Mesothelial cell of epicardium (in vitro differentiated cells): ENCODE measurements around the gene GDPD5. TPM values are rescaled to one million over a fixed set of nuclear protein-coding genes. Genes with fewer than 3 reads are reported as not detected.

ENCODE experiments used
- DNase-seq, 2 experiments: peaks; one replicate each; pipeline ENCODE4 v3.0.0; 2021; ENCODE audit warnings: low spot score in 2 of 2; ENCODE audit not compliant: unreplicated experiment in 2 of 2
- H3K27ac Mint-ChIP-seq: 2 replicates; pipeline ENCODE4 v1.8.0; 2021; ENCODE audit warnings: mixed read lengths
- H3K27me3 Mint-ChIP-seq: 2 replicates; pipeline ENCODE4 v1.8.0; 2021; ENCODE audit warnings: low read depth, mixed read lengths
- H3K36me3 Mint-ChIP-seq: 2 replicates; pipeline ENCODE4 v1.8.0; 2021; ENCODE audit warnings: mixed read lengths
- H3K4me1 Mint-ChIP-seq: 2 replicates; pipeline ENCODE4 v1.8.0; 2021; ENCODE audit warnings: mixed read lengths
- H3K4me3 Mint-ChIP-seq: 2 replicates; pipeline ENCODE4 v1.8.0; 2021; ENCODE audit warnings: mild to moderate bottlenecking, moderate library complexity, mixed read lengths
- H3K9me3 Mint-ChIP-seq: 2 replicates; pipeline ENCODE4 v1.8.0; 2021; ENCODE audit warnings: mixed read lengths
- total RNA-seq: library from RNA; stranded (reverse); gene quantifications from 3 replicates; pipeline ENCODE4 v1.2.1, GENCODE V29; 2021
- TF ChIP-seq, protein P1 (sequence below): fragments of 200-600 bp; sonication (generic); IDR thresholded peaks from one replicate; pipeline ENCODE4 v1.5.0; 2021; ENCODE audit warnings: antibody characterized with exemption; ENCODE audit not compliant: unreplicated experiment

Gene GDPD5
- total RNA-seq, 1 donor from 2014 or later = 8.1 TPM

DNA sequence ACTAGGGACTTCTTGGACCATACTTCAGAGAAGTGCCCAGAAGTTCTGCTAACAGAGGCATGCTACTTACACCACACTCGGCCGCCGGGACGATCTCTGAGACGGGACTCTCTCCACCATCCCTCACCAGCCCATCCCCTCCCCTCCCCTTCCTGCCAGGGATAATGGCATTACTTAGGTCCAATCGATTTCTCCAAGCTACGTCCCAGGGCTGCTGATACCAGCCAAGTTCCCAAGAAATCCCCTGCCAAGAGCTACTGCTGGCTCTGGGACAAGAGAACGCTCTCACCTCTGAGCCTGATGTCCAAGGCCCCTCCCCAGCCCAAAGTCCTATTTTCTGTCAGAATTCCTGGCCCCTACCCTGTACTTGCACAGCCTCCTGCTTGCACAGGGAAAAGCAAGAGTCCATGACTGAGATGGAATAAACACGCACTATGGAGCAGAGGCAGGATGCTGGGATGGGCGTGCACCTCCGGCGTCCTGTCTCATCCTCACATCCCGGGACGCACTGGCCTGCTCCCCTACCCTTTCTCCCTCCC is 42.7 kb downstream of the GDPD5 start:
- Mint-ChIP-seq H3K27ac (no peak overlapping the region), H3K9me3 (no peaks in the 10 kb centered on the region), H3K4me1 (peaks cover 13% of the 10 kb centered on the region), H3K27me3 (no peaks in the 10 kb centered on the region), H3K36me3 (no peaks in the 10 kb centered on the region), H3K4me3 (no peak overlapping the region)
- DNase-seq = no peak
- TF ChIP-seq, protein P1, sequence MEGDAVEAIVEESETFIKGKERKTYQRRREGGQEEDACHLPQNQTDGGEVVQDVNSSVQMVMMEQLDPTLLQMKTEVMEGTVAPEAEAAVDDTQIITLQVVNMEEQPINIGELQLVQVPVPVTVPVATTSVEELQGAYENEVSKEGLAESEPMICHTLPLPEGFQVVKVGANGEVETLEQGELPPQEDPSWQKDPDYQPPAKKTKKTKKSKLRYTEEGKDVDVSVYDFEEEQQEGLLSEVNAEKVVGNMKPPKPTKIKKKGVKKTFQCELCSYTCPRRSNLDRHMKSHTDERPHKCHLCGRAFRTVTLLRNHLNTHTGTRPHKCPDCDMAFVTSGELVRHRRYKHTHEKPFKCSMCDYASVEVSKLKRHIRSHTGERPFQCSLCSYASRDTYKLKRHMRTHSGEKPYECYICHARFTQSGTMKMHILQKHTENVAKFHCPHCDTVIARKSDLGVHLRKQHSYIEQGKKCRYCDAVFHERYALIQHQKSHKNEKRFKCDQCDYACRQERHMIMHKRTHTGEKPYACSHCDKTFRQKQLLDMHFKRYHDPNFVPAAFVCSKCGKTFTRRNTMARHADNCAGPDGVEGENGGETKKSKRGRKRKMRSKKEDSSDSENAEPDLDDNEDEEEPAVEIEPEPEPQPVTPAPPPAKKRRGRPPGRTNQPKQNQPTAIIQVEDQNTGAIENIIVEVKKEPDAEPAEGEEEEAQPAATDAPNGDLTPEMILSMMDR = no peak

DNA sequence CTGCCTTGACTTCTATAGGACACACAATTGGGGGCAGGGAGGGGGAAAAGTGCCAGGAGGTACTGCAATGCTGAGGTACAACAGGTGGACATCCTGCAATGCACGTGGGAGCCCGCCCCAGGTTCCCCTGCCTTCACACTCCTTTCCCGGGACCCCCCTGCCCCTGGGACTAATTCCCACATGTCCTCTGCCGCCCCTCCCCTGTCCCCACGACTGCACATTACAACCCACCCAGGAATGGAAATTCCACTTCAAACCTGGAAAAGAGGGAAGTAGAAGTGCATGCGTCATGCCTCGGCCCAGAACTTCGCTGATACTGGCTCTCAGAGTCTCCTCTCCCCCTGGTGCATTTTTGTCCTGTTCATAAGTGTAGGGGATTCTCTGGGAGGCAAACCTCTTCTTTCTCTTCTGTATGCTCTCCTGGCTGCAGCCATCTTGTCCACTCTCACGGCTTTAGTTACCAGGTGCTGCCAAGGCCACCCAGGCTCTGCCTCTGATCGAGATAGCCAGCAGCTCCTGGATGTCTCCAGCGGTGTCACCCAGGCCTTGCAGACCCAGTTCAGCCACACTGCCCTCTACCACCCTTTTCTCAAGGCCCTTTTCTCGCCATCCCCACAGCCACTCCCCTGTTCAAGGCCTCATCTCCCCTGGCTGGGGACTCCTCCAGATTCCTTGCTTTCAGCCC is 43.7 kb downstream of the GDPD5 start:
- no peak overlapping the region for H3K27ac Mint-ChIP-seq
- no peak for DNase-seq
- no peaks in the 10 kb centered on the region for H3K9me3 Mint-ChIP-seq
- no peaks in the 10 kb centered on the region for H3K36me3 Mint-ChIP-seq
- TF ChIP-seq, protein P1 = no peak
- H3K4me3 Mint-ChIP-seq = no peak overlapping the region
- no peaks in the 10 kb centered on the region for H3K27me3 Mint-ChIP-seq
- H3K4me1 Mint-ChIP-seq = peaks cover 6% of the 10 kb centered on the region

DNA sequence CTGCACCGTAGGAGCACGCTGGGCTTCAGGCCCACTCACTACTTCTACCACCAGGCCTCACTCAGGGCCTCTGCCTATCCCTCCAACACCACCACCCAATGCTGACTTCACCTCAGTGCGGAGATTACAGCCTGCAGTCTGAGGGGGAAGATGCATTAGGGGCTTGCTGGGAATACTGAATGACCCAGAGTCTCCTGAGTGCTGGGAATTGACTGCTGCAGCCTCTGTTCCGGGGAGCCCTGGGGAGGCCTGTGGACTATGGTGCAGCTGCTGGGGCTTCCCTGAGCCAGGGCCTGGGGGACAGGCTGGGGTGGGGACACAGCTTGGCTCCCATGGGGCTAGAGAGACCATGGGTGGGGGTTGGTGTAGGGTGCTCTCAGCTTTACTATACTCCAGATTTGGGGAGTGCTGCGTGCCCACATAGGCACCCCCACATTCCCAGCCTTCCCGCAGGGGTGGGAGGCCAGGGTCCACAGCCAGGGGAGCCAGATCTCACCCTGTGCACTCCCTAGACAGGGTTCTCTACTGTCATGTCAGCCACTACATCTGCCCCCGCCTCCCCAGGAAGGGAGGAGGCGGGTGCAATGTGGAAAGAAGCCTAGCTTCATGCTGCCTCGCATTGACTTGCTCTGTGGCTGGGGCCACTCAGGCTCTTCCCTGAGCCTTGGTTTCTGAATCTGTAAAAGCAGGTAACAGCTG is 44.4 kb downstream of the GDPD5 start:
- no peaks in the 10 kb centered on the region for H3K36me3 Mint-ChIP-seq
- no peaks in the 10 kb centered on the region for H3K27me3 Mint-ChIP-seq
- H3K4me3 Mint-ChIP-seq = no peak overlapping the region
- TF ChIP-seq, protein P1 = no peak
- no peak overlapping the region for H3K27ac Mint-ChIP-seq
- no peak for DNase-seq
- H3K4me1 Mint-ChIP-seq = peaks cover 10% of the 10 kb centered on the region
- H3K9me3 Mint-ChIP-seq = no peaks in the 10 kb centered on the region

DNA sequence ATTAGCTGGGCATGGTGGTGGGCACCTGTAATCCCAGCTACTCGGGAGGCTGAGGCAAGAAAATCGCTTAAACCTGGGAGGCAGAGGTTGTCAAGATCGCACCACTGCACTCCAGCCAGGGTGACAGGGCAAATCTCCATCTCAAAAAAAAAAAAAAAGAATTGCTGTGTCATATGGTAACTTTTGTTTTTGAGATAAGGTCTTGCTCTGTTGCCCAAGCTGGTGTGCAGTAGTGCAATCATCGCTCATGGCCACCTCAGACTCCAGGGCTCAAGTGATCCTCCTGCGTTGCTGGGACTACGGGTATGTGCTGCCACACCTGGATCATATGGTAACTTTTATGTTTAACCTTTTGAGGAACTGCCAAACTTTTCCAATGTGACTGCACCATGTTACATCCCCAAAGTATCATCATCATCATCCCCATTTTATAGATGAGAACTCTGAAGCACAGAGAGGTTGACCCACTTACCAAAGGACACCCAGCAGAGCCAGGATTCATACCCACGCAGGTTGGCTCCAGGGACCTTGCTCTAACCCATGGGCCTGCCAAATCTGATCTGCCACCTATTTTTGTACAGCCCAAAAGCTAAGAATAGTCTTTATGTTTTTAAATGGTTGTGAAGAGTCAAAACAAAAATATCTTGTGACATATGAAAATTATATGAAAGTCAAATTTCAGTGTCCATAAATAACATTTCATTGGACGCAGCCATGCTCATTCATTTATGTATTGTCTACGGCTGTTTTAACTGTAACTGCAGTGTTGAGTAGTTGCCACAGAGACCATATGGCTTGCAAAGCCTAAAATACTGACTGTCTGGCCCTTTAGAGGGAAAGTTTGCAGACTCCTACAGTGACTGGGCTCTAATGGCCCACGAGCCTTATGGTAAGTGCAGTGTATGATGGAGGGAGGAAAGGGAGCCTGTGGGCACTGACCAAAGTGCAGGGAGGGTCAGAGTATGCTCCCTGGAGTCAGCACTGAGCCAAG is 45.3 kb downstream of the GDPD5 start:
- TF ChIP-seq, protein P1 = no peak
- Mint-ChIP-seq H3K27me3 (no peaks in the 10 kb centered on the region), H3K36me3 (no peaks in the 10 kb centered on the region), H3K9me3 (no peaks in the 10 kb centered on the region), H3K4me1 (peaks cover 17% of the 10 kb centered on the region), H3K4me3 (no peak overlapping the region), H3K27ac (no peak overlapping the region)
- DNase-seq = no peak

DNA sequence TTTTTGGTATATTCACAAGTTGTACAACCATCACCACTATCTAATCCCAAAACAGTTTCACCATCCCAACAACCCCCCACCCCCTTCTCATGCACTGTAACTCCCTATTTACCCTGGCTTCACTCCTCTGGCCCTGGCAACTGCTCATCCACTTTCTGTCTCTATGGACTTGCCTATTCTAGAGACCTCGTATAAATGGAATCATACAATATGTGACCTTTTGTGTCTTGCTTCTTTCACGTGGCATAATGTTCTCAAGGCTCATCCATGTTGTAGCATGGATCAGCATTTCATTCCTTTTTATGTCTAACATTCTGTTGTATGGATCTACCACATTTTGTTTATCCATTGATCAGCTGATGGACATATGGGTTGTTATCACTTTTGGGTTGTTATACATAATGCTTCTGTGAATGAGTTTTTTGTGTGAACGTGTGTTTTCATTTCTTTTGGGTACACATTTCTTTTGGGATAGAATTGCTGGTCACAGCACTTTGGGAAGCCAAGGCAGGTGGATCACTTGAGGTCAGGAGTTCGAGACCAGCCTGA is 46.1 kb downstream of the GDPD5 start:
- H3K27ac Mint-ChIP-seq = no peak overlapping the region
- peaks cover 21% of the 10 kb centered on the region for H3K4me1 Mint-ChIP-seq
- H3K4me3 Mint-ChIP-seq = no peak overlapping the region
- TF ChIP-seq, protein P1 = no peak
- H3K36me3 Mint-ChIP-seq = no peaks in the 10 kb centered on the region
- DNase-seq = no peak
- H3K27me3 Mint-ChIP-seq = no peaks in the 10 kb centered on the region
- H3K9me3 Mint-ChIP-seq = no peaks in the 10 kb centered on the region
